Mucosa of stomach (tissue), 1 donor: Measurements from ENCODE around the gene ZNF628.

ENCODE experiments used
- H3K27me3 ChIP-seq: one replicate; pipeline ENCODE4 v1.7.0; 2013; ENCODE audit warnings: mild to moderate bottlenecking, low read length; ENCODE audit not compliant: control insufficient read depth, insufficient read depth
- H3K36me3 ChIP-seq: one replicate; pipeline ENCODE4 v1.7.0; 2013; ENCODE audit warnings: low read length; ENCODE audit not compliant: control insufficient read depth, insufficient read depth
- H3K4me1 ChIP-seq: one replicate; pipeline ENCODE4 v1.7.0; 2013; ENCODE audit warnings: mild to moderate bottlenecking, low read length; ENCODE audit not compliant: control insufficient read depth, insufficient read depth
- H3K4me3 ChIP-seq: one replicate; pipeline ENCODE4 v1.7.0; 2013; ENCODE audit warnings: low read length
- H3K9ac ChIP-seq: one replicate; pipeline ENCODE4 v1.7.0; 2013; ENCODE audit warnings: mild to moderate bottlenecking, low read length, moderate library complexity
- H3K9me3 ChIP-seq: one replicate; pipeline ENCODE4 v1.7.0; 2013; ENCODE audit warnings: mild to moderate bottlenecking, low read length, moderate library complexity; ENCODE audit not compliant: control insufficient read depth
- donor health status: Pancreatic carcinoma.

Gene ZNF628

GRCh38 chr19:55482967-55483705, 6.7 kb downstream of the ZNF628 start:
- no peak overlapping the region for H3K9ac ChIP-seq
- no peak overlapping the region for H3K4me3 ChIP-seq
- H3K4me1 ChIP-seq, result peaks cover 28% of the 10 kb centered on the region
- H3K9me3 ChIP-seq, result no peaks in the 10 kb centered on the region
- no peaks in the 10 kb centered on the region for H3K36me3 ChIP-seq
- H3K27me3 ChIP-seq, result no peaks in the 10 kb centered on the region

- Histone ChIP-seq H3K4me3 (peak overlapping the region; percentile 14), H3K4me1 (peaks cover 32% of the 10 kb centered on the region), H3K27me3 (no peaks in the 10 kb centered on the region), H3K36me3 (no peaks in the 10 kb centered on the region), H3K9me3 (no peaks in the 10 kb centered on the region), H3K9ac (peak overlapping the region; percentile 57)
Observed at GRCh38 chr19:55483706-55484592, 7.5 kb downstream of the ZNF628 start.

GRCh38 chr19:55484593-55485438, 8.4 kb downstream of the ZNF628 start, which contains the start of gene NAT14:
Gene NAT14 (plus strand): TSS chr19:55485188. CDS start chr19:55485709, 521 bp downstream.
- Histone ChIP-seq H3K27me3 (no peaks in the 10 kb centered on the region), H3K4me1 (peaks cover 32% of the 10 kb centered on the region), H3K4me3 (peak within 1 kb of the TSS; percentile 14), H3K9ac (peak within 1 kb of the TSS; percentile 57), H3K9me3 (no peaks in the 10 kb centered on the region), H3K36me3 (no peaks in the 10 kb centered on the region)

- peak overlapping the region; percentile 14 for H3K4me3 ChIP-seq
- peak overlapping the region; percentile 57 for H3K9ac ChIP-seq
- H3K9me3 ChIP-seq, result no peaks in the 10 kb centered on the region
- peaks cover 32% of the 10 kb centered on the region for H3K4me1 ChIP-seq
- H3K36me3 ChIP-seq, result no peaks in the 10 kb centered on the region
- H3K27me3 ChIP-seq, result no peaks in the 10 kb centered on the region
Observed at GRCh38 chr19:55485439-55486011, 9.1 kb downstream of the ZNF628 start.

- Histone ChIP-seq H3K4me1 (peaks cover 32% of the 10 kb centered on the region), H3K9ac (no peak overlapping the region), H3K4me3 (no peak overlapping the region)
Observed at GRCh38 chr19:55486043-55486970, 9.9 kb downstream of the ZNF628 start.

GRCh38 chr19:55486971-55487923, 10.8 kb downstream of the ZNF628 start:
- H3K9me3 ChIP-seq, result no peaks in the 10 kb centered on the region
- H3K36me3 ChIP-seq, result no peaks in the 10 kb centered on the region
- H3K27me3 ChIP-seq, result peaks cover 6% of the 10 kb centered on the region
- H3K4me1 ChIP-seq, result peaks cover 36% of the 10 kb centered on the region
- no peak overlapping the region for H3K4me3 ChIP-seq
- H3K9ac ChIP-seq, result no peak overlapping the region

More at GRCh38 chr19:55486043-55486970, 9.9 kb downstream of the ZNF628 start:
- no peaks in the 10 kb centered on the region for H3K36me3 ChIP-seq
- no peaks in the 10 kb centered on the region for H3K9me3 ChIP-seq
- H3K27me3 ChIP-seq, result no peaks in the 10 kb centered on the region

GRCh38 chr19:55487924-55488687, 11.7 kb downstream of the ZNF628 start, which contains the start of gene SSC5D:
Gene SSC5D (plus strand): TSS chr19:55488436. CDS start chr19:55488590, 154 bp downstream.
- Histone ChIP-seq H3K4me1 (peaks cover 36% of the 10 kb centered on the region), H3K4me3 (no peak within 1 kb of the TSS), H3K36me3 (no peaks in the 10 kb centered on the region), H3K9me3 (no peaks in the 10 kb centered on the region), H3K9ac (no peak within 1 kb of the TSS), H3K27me3 (peaks cover 8% of the 10 kb centered on the region)

- Histone ChIP-seq H3K9ac (no peak overlapping the region), H3K36me3 (no peaks in the 10 kb centered on the region), H3K27me3 (peaks cover 11% of the 10 kb centered on the region), H3K4me3 (no peak overlapping the region), H3K9me3 (no peaks in the 10 kb centered on the region), H3K4me1 (peaks cover 33% of the 10 kb centered on the region)
Observed at GRCh38 chr19:55488986-55489710, 12.7 kb downstream of the ZNF628 start.
